Spinal cord (tissue), 10 donors: ENCODE data around the gene TSPAN6. TPM values are rescaled to one million over a fixed set of nuclear protein-coding genes. Genes with fewer than 3 reads are reported as not detected.

ENCODE experiments used
- DNase-seq, 6 donors: peaks; one replicate each; pipeline versions ENCODE4 v3.0.0 to v3.0.0-alpha.2; 2013 to 2015; ENCODE audit warnings: low spot score in 6 of 6, low read depth in 4 of 6
- H3K27ac ChIP-seq: one replicate; pipeline ENCODE4 v1.5.1; 2013; ENCODE audit warnings: low read depth, low read length, control low read depth
- H3K27me3 ChIP-seq: one replicate; pipeline ENCODE4 v1.6.1; 2013; ENCODE audit warnings: low read length; ENCODE audit not compliant: control insufficient read depth, insufficient read depth
- H3K36me3 ChIP-seq: one replicate; pipeline ENCODE4 v1.6.1; 2013; ENCODE audit warnings: low read length; ENCODE audit not compliant: control insufficient read depth, insufficient read depth
- H3K4me1 ChIP-seq: one replicate; pipeline ENCODE4 v1.6.1; 2013; ENCODE audit warnings: low read length; ENCODE audit not compliant: control insufficient read depth, insufficient read depth
- H3K4me3 ChIP-seq: one replicate; pipeline ENCODE4 v1.5.1; 2013; ENCODE audit warnings: low read depth, low read length, control low read depth
- H3K9me3 ChIP-seq: one replicate; pipeline ENCODE4 v1.6.1; 2013; ENCODE audit warnings: low read length; ENCODE audit not compliant: control insufficient read depth, insufficient read depth
- WGBS: methylation state at CpG from one replicate; pipeline ENCODE4 v1.1.5; 2013; ENCODE audit warnings: missing lambda C conversion rate; ENCODE audit not compliant: insufficient coverage; 5-methylcytosine and 5-hydroxymethylcytosine counted together
- polyA plus RNA-seq, 2 donors: library from polyadenylated mRNA; unstranded; fragments of 120-200 nt; gene quantifications; one replicate each; pipeline ENCODE4 v1.2.1, GENCODE V29; 2013; ENCODE audit not compliant: insufficient read length in 2 of 2
- total RNA-seq, 2 donors: library from RNA; depleted of rRNA in 1 of 2; stranded (reverse); fragments of 120-200 nt in 1 of 2; fragments of >200 nt in 1 of 2; gene quantifications; one replicate each; pipeline versions ENCODE4 v1.2.3 to v1.2.4, GENCODE V29; 2013 to 2014
- donor health status: healthy.

The TSPAN6 gene
- total and polyA plus RNA-seq, 4 donors, result 53.7 to 73.7 (median 67.9) TPM

DNA sequence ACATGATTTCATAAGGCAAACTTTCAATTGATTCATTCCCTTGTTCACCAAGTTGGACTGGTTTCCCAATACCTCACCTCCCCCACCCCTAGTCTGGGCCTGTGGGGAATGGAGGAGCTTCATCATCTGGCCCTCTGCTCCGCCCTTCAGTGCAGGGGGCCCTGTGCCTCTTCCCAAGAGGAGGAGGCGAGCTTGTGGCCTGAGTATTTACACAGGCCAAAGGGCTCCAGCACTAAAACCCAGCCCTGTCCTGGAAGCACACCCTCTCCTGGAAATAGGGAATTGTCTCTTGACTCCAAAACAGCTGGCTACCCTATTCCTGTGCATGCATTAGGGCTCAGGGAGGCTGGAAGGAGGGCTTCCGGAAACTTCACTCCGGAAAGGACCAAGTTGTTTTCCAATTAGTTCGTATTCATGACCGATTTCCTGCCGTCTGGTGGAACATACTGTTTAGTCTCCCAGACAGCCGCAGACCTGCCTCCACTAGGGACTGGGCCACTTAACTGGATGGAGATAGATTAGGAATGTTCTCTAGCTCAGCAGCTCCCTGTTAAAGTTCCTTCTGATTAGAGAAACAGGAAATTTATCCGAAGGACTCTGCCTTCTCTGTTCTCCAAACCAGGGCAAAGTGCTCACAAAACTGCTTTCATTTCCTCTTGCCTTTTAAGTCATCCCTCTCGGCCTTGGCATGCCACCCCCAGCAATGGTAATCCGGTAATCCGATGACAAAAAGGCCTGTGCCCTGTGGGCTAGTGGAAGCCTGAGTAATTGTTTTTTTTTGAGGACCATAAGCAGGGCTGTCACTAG is 13.1 kb upstream of the TSPAN6 start:
- Histone ChIP-seq H3K27ac (peak overlapping the region; percentile 72), H3K36me3 (no peaks in the 10 kb centered on the region), H3K9me3 (no peaks in the 10 kb centered on the region), H3K4me1 (peaks cover 5% of the 10 kb centered on the region), H3K4me3 (no peak overlapping the region), H3K27me3 (peaks cover 8% of the 10 kb centered on the region)
- DNase-seq, result peak in 1 of 6 donors; percentile 30
- 51% methylated on average over 9 of the region's 12 CpGs for WGBS

DNA sequence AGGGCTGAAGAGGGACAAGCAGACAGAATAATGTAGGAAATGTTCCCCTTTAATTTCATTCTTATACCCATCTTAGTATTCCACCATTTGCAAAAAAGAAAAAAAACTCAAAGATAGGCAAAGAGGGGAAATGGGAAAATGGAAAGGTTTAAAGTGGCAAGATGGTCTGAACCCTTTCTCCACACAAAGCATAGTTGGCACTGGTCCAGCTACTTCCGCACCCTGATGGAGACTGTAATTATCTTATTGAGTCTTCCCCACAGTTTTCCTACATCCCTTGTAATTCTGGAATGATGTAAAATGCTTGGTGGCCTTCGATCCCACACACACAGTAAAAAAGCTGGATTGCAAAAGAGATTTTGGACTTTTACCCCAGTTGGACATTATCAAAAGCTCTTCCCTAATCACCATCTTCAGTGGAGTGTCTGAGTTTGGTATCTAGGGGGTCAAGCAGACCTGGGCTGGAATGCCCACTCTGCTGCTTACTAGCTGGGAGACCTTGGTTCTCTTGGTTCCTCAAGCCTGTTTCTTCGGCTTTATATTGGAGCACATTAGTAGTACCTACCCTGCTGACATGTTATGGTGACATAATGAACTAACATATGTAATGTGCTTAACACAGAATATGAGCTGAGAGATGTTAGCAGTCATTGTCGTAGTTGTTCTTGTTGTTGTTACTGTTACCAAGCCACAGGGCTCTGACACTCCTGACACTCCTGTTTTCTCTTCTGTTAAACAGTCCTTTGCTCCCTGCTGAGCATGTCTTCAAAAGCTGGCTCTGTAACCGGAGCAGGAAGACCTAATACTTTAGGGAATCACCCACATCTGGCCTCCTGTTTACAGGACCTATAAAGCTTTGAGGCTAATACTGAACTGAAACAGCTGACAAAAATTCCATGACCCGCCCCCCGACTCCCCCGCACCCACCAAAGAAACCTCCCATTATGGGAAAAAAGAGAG is 12.1 kb upstream of the TSPAN6 start:
- Histone ChIP-seq H3K36me3 (no peaks in the 10 kb centered on the region), H3K4me1 (peaks cover 5% of the 10 kb centered on the region), H3K27ac (peak overlapping the region; percentile 72), H3K9me3 (no peaks in the 10 kb centered on the region), H3K27me3 (peaks cover 8% of the 10 kb centered on the region), H3K4me3 (no peak overlapping the region)
- DNase-seq, result peak in 1 of 6 donors; percentile 59
- 80% methylated on average over 2 of the region's 8 CpGs for WGBS

DNA sequence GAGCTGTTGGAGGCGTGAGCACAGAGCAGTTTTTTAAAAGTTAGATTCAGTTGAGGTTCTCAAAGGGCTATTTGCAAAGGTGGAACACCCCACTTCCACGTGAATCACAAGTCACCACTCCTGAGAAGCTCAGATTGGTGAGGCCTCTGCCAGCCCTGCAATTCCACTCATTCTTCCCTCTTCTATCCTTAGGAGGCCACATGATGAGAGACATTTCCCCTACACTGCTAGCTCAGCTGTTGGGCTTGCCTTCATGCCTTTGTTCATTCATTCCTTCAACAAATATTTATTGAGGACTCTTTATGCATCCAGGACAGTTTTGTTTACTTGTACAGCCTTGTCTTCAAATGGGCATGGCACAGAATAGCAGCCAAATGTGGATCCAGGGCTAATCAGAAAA is 11.1 kb upstream of the TSPAN6 start:
- 38% methylated on average over 1 of the region's 2 CpGs for WGBS
- peaks cover 8% of the 10 kb centered on the region for H3K27me3 ChIP-seq
- no peak for DNase-seq
- H3K4me3 ChIP-seq, result no peak overlapping the region
- H3K4me1 ChIP-seq, result peaks cover 5% of the 10 kb centered on the region
- H3K9me3 ChIP-seq, result no peaks in the 10 kb centered on the region
- peak overlapping the region; percentile 10 for H3K27ac ChIP-seq
- H3K36me3 ChIP-seq, result no peaks in the 10 kb centered on the region

DNA sequence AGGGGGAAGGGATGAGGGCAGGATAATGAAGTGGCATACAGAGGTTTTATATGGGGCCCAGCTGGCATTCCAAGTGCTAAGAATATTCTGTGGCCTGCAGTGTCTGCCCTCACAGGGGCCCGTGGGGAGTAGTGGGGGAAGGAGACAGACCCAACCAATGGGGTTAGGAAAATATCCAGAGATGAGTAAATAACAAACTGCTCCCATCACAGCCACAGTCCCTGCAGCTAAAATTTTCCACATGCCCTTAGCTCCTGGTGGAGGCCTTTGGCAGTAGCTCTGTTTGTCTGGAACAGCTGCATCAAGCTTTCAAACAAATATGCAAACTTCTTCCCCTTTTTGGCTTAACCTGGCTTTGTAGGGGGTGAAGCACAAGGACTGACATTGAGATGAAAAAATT is 10.5 kb upstream of the TSPAN6 start:
- H3K27me3 ChIP-seq, result peaks cover 8% of the 10 kb centered on the region
- H3K4me3 ChIP-seq, result no peak overlapping the region
- H3K4me1 ChIP-seq, result peaks cover 5% of the 10 kb centered on the region
- no peaks in the 10 kb centered on the region for H3K36me3 ChIP-seq
- WGBS, result no CpG with 5 or more reads among the region's 1 CpG
- peak in 1 of 6 donors; percentile 31 for DNase-seq
- H3K27ac ChIP-seq, result no peak overlapping the region
- no peaks in the 10 kb centered on the region for H3K9me3 ChIP-seq

DNA sequence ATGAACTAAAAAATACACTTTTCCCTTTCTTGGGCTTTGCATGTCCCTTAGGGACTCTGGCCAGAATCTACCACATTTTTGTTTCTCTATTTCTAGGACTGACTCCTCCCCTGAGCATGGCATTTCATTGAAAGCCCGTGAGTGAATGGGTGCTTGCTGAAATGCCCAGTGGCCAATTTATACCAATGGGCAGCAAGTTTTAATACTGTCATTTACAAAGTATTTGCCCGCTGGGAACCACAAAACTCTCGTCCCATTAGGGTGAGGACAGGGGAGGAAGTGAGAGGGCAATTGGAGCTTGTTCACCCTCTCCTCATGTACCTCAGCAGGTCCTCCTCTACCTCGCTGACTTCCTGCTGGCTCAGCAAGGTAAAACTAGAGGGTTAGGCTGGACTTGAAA is 8.5 kb upstream of the TSPAN6 start:
- H3K36me3 ChIP-seq, result no peaks in the 10 kb centered on the region
- DNase-seq, result no peak
- no peak overlapping the region for H3K27ac ChIP-seq
- H3K4me1 ChIP-seq, result peaks cover 5% of the 10 kb centered on the region
- no peaks in the 10 kb centered on the region for H3K9me3 ChIP-seq
- H3K27me3 ChIP-seq, result peaks cover 3% of the 10 kb centered on the region
- H3K4me3 ChIP-seq, result no peak overlapping the region
- 100% methylated on average over 1 of the region's 4 CpGs for WGBS

DNA sequence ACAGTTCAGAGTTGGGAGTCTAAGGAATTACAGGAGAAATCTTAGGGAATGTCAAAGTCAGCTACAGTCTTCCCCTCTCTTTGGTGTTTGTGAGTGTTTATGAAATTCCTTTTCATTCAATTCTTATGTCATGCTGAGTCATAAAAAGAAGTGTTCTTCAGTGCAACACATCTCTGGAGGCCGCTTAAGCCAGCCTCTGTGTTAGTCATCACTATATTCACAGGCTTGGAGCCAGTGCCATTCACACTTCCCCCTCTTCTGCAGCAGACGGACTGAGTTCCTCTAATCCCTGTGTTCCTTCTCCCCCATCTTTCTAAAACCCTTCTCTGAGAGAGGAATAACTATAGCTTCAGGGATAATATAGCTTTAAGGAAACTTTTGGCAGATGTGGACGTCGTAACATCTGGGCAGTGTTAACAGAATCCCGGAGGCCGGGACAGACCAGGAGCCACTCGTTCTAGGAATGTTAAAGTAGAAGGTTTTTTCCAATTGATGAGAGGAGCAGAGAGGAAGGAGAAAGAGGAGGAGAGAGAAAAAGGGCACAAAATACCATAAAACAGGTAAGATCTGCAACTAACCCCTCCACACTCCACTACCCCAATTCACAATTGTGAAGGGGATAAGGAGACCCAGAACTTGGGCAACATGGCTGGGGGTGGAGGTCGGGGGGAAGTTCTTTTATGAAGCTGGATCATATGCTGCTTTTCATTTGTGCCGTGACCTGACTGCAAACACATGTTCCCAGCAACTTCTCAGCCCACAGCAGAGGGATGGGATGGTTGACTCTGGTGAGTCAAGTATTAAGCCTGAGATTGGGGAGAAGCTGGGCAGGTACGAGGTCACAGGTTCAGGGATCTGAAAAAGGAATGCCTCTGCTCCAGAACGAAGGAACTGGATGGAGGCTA is 7.6 kb upstream of the TSPAN6 start, which contains the start of gene SRPX2:
Gene SRPX2, plus strand, starts transcription at position 244 of the 905 bp plus-strand sequence. CDS start 2,124 bp downstream, outside the sequence.
- Histone ChIP-seq H3K9me3 (no peaks in the 10 kb centered on the region), H3K36me3 (no peaks in the 10 kb centered on the region), H3K27ac (no peak within 1 kb of the TSS), H3K4me1 (no peaks in the 10 kb centered on the region), H3K27me3 (peaks cover under 1% of the 10 kb centered on the region), H3K4me3 (no peak within 1 kb of the TSS)
- peak in 1 of 6 donors; percentile 7 for DNase-seq
- WGBS, result 58% methylated on average over 5 of the region's 11 CpGs

DNA sequence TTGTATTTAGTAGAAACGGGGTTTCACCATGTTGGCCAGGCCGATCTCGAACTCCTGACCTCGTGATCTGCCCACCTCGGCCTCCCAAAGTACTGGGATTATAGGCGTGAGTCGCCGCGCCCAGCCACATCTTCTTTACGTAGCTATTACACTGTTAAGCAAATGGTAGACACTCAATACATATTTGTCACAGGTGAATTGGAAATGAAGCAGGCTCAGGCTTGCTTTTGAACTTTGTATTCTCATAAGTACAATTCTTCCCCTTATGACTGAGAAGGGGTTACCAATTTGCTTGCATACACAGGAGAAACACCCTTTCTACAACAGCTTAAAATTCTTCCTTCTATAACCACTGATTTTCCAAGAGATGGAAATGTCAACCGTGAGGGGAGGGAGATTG is 6.6 kb upstream of the TSPAN6 start:
- no peak overlapping the region for H3K27ac ChIP-seq
- WGBS, result 60% methylated on average over 1 of the region's 11 CpGs
- DNase-seq, result no peak
- H3K9me3 ChIP-seq, result no peaks in the 10 kb centered on the region
- no peak overlapping the region for H3K4me3 ChIP-seq
- peaks cover 4% of the 10 kb centered on the region for H3K27me3 ChIP-seq
- no peaks in the 10 kb centered on the region for H3K4me1 ChIP-seq
- H3K36me3 ChIP-seq, result no peaks in the 10 kb centered on the region

DNA sequence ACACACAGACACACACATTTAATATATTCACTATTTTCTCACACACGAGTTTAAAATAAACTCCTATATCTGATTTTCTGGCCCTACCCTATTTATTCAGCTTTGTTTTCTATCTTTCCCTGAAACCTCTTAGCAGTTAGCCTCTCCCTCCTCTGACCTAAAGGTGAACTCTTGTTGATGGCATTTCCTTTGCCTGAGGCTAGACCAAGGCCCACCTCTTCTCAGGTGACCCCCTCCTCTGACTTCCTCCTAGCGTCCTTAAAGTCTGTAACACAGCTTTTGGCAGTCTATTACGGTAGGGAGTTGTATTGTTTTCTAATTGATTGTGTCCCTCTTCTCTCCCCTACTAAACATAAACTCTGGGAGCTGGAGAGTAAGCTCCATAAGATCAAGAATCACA is 5.7 kb upstream of the TSPAN6 start:
- H3K4me1 ChIP-seq, result no peaks in the 10 kb centered on the region
- no peak for DNase-seq
- no peak overlapping the region for H3K4me3 ChIP-seq
- no peak overlapping the region for H3K27ac ChIP-seq
- H3K27me3 ChIP-seq, result peaks cover 4% of the 10 kb centered on the region
- no peaks in the 10 kb centered on the region for H3K36me3 ChIP-seq
- WGBS, result 30% methylated on average over 1 of the region's 3 CpGs
- no peaks in the 10 kb centered on the region for H3K9me3 ChIP-seq

DNA sequence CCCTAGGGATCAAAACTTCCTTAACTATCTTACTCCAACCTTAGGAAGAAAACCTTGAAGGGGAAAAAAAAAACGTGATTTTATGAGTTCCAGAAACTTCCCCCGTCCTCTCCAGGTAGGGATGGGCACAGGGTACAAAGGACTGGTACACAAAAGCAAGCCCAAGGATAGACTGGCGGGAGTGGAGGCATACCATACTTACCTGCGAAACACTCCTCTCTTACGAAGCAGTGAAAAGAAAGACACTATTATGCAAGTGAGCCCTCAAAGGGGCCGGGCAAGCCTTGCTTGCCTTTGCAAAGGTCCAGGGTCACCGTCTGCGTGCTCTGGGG is 651 bp downstream of the TSPAN6 start:
- Histone ChIP-seq H3K4me1 (peaks cover 2% of the 10 kb centered on the region), H3K27me3 (peaks cover 11% of the 10 kb centered on the region), H3K27ac (peak overlapping the region; percentile 68), H3K36me3 (peaks cover 5% of the 10 kb centered on the region), H3K4me3 (peak overlapping the region; percentile 68), H3K9me3 (peaks cover 3% of the 10 kb centered on the region)
- DNase-seq, result peak in 1 of 6 donors; percentile 23
- 29% methylated on average over 8 of the region's 8 CpGs for WGBS
